Prostate gland (tissue), 2 donors: ENCODE measurements around the gene CDH13.

ENCODE experiments used
- CTCF ChIP-seq, 4 experiments: fragments of 200-600 bp in 2 of 4; fragments of 450-650 bp in 2 of 4; sonication (generic) in 2 of 4; IDR thresholded peaks; 1 replicate in 3 of 4; 2 replicates in 1 of 4; pipeline ENCODE4 v1.5.1; 2016 to 2019; ENCODE audit warnings: antibody characterized with exemption in 4 of 4, mild to moderate bottlenecking in 2 of 4, moderate library complexity in 2 of 4
- POLR2A ChIP-seq: fragments of 450-650 bp; IDR thresholded peaks from one replicate; pipeline ENCODE4 v1.6.1; 2016; ENCODE audit warnings: antibody characterized with exemption, mild to moderate bottlenecking
- POLR2AphosphoS5 ChIP-seq: sonication (generic); formaldehyde crosslinking; IDR thresholded peaks from one replicate; pipeline ENCODE4 v1.6.1; 2017; ENCODE audit warnings: antibody characterized with exemption

- TF ChIP-seq CTCF (IDR thresholded peaks at IDR 0.05) (no peak), POLR2A (no peak), POLR2AphosphoS5 (no peak)
Observed at GRCh38 chr16:82980810-82981209, 354.0 kb downstream of the CDH13 start.
